Fibroblast of gingiva (primary cell): ENCODE results near the gene DUSP8.

Experiments
- DNase-seq: peaks from one replicate; pipeline ENCODE4 v3.0.0-alpha.2; 2011; ENCODE audit warnings: low read depth

The DUSP8 gene

DNA sequence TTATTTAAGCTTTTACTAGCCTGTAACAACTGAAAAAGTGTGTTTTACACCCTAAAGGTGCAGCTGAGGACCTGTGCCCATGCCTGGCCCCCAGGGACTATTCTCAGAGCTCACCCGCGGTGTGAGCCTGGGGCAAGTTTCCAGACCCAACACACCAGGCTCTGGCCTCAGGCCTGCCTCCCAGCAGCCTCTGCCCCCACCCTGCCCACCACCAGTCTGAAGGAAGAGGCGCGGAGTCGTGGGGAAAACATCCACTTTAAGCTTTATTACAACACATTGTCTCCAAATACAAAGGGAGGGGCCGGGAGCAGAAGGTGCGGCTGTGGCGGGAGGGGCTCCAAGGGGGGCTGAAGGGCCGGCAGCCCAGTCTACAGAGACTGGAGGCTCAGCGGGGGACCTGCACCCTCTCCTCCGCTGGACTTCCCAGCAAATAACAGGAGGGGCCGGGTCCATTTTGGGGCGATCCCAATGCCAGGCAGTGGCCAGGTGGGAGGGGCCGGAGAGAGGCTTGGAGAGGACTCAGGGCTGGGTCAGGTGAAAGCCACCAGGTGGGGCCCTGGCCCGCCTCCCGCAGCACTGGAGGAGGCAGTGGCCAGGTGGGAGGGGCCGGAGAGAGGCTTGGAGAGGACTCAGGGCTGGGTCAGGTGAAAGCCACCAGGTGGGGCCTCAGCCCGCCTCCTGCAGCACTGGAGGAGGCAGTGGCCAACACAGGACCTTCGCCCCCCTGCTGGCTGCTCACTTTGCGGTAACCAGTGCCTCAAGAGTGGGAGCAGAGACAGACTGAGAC is 18.1 kb downstream of the DUSP8 start:
- DNase-seq = no peak

DNA sequence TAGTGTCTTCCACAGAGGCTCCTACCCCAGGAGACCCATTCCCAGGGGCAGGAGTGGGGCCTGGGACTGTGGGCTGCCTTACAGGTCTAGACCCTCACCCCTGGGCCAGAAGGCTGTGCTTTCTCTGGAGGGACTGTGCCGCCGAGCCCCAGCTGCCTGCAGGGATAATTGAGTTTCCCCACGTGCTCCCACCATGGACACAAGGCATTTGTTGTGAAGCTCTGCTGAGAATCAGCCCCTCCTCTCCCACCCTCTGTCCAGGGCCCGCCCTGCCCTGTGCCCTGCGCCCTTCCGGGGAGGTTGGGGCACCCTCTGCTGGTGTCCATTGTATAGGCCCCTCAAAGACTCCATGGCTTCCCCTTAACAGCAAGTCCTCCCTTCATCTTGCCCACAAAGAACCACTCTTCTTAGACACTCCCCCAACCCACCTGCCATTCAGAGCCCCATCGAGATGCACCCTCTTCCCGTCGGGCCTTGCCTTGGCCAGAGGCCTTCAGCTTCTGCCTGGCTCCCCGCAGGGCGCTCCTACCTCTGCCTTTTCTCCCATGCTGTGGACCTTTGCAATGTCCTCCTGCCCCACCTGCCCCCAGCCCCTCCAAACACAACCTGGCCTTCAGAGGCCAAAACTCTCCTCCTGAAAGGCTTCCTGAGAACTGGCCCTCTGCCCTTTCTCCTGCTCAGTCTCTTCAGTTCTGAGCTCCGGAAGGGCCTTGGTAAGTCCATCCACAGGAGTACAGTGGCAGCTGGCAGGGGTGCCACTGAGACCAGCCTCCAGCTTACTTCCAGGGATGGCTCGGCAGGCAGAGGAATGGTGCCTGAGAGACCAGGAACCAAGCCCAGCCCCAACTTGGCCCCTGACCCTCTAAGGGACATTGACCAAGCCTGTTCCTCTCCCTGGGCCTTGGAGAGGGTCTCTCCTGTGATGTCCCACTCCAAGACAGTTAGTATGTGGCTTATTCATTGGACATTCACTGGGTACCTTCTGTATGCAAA is 22.4 kb downstream of the DUSP8 start:
- no peak for DNase-seq

DNA sequence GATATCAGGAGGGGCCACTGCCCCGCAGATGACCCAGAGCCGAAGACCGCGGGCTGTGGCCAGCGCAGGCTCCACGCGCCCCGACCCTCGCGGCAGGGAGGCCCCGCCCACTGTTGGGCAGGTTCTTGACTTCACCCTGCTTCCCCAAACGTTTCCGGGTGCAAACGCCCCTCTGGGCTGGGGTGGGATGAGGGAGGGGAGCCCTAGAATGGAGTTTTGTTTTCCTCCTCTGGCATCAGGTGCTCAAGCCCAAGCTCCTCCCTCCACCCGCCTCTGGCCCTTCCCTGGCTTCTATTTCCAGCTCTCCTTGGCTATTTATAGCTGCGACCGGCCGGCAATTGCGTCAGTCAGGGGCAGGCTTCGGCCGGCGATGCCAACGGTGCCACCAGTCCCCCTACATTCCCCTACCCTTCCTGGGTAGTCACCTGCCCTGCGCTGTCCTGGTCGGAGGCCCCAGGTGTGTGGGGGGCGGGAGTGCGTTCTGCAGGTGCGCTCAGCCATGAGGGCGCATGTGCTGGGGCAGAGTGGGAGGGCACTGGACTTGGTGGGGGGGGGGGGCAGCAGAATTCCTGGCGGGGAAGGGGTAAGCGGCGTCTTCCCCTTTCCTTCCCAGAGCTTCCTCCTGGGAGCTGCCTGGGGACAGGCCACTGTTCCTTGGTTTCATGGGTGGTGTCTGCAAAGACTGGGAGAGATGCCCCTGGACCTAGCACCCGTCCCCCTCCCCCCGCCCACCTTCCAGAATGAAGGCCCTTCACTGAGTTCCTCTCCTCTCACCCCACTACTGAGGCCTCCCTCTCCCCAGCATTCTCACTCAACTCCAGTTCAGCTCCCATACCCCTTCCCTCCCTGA is 23.6 kb downstream of the DUSP8 start:
- peak; percentile 40 for DNase-seq

DNA sequence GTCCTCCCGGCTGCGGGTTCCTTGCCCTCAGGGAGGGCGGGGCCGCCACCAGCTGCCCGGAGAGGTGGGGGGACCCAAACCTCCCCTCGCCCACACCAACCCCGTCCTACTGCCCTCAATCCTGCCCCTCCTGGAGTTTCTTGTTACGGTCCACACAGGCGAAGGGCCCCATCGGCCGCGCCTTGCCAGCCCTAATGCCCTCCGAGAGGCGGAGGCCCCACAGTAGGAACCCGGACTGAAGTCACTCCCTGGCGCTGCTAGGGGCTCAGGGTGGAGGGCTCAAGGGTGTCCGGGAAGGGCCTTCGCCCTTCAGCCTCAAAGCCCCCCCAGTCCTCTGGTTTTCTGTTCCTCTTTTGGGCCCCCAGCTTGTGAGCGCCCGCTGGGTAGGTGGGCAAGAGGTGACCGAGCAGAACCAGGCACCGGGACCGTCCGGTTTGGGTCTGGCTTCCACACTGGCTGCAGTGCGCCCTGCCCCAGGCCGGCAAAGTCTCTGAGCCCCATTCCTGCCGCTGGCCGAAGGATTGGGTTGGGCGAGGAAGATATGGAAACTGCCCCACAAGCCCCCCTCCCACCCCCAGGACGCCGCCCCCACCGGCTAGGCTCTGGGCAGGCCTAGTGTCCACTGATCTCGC is 24.5 kb downstream of the DUSP8 start:
- no peak for DNase-seq

DNA sequence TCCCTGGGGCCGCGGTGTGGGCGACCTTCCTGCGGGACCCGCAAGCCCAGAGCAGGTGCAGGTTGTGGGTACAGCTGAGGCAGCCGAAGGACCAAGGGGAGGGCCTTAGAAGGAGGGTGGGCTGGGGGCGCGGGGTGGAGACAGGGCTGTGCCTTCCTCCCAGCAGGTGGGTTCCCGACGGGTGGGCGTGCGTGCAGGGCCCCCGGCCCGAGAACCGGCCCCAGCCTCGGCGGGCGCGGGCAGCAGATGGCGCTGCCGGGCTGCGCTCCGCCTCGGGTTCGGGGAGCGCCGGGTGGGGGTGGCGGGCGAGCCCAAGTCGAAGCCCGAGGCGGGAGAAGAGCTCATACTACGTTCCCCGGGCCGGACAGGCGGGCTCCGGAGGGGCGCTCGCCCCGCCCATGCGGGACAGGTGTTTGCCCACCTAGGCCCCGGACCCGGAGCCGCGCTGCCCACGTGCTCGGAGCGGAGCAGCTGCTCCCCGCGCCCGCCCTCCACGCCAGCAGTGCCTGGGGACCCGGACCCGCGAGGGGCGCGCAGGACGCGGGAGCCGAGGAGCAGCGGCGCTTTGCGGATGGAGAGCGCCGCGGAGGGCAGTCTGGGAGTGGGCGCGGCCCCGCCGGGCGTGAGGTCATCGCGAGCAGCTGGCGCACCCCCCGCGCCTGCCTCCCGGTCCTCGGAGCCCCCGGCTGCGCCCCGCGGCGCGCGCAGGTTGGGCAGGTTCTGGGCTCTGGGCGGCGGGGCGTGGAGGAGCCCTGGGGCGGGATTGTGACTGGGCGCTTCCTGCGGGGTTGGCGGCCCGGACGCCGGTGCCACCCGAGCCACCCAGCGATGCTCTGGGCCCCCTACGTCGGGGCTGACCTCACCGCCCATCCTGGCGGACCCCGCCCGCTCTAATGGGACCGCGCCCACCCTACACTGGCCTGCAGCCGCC is 25.3 kb downstream of the DUSP8 start:
- no peak for DNase-seq

DNA sequence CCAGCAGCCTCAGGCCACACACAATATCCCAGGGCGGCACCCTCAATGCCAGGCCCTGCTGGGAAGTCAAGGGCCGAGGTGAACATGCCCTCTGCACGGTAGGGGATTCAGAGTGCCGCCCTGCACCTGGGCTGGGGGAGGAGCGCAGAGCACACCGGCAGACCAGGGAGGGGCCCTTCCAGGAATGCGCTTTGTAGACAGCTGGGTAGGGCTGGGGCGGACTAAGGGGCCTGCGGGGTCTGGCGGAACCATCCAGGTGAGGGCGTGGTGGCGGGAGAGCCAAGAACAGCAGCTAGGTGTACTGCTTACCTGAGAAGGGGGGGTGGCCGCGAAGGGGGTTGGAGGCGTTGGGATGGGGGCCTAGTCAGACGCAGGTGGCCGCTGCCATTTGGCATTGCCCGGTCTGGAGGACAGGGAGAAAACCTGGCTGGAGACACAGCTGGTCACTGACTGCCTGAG is 26.0 kb downstream of the DUSP8 start:
- no peak for DNase-seq

DNA sequence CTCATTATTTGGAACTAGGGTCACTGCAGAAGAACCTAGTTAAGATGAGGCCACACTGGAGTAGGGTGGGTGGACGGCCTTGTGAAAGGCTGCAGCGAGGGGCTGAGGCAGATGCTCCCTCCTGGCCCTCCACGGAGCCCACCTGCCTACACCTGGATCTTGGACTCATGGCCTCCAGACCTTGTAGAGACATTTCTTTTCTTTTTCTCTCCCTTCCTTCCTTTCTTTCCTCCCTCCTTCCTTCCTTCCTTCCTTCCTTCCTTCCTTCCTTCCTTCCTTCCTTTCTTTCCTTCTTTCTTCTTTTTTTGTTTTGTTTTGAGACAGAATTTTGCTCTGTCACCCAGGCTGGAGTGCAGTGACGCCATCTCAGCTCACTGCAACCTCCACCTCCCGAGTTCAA is 26.6 kb downstream of the DUSP8 start:
- no peak for DNase-seq

DNA sequence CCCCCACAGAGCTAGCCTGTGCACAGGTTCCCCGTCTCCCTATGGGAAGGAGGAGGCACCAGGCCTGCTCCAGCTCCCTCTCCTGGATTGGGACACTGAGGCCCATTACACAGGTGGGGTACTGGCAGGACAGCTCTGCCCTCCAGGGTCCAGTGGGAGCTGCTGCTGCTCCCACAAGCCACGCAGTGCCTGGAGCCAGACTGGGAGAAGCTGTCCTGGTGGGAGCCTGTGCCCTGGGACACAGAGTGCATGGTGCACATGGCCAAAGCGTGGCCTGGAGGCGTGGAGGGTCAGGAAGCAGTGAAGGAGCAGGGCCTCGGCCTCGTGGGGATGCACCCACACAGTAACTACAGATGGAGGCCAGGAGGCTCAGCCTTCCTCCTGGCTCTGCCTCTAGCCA is 27.5 kb downstream of the DUSP8 start:
- DNase-seq = no peak

DNA sequence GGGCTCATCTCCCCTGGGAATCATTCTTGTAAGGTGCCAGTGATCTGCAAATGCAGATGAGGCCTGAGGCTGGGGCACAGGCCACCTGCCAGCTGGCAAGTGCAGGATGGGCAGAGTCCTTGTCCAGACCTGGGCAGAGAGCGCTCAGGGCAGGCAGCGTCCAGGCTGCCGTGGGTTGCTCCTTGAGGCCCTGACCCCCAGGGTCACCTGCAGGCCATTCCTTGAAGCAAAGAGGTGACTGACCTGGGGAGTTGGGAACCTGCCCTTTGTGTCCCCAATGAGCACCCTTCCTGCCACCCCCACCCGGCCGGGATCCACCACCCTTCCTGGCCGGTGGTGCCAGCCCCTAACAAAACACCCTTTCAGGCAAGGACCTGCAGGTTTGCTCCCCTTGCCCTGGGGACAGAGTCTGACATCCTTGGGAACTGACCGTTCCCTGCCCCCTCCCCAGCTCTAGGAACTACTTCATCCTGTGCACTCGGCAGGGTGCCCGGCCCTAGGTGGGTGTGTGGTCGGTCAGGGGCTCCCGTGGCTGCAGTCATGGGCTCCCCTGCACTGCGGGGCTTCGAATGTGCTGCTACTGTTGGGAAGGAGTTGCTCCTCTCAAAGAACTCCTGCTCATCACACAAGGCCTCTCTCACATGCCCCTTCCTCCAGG is 28.3 kb downstream of the DUSP8 start:
- no peak for DNase-seq

DNA sequence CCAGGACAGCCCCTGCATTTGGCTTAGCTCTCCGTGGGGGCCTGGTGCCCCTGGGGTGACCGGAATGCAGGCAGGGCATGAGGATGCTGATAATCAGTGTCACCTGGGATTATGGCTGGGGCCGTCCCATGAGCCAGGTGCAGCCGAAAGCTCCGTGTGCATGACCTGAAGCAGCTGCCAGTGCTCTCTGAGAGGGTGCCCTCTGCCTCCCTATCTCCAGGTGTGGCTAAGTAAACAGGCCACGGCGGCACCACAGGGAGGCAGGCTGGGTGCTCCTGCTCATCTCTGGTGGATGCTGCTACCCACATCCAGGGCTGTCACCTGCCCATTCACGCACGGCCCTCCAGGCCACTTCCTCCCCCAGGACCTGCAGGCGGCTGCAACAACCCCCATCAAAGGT is 29.8 kb downstream of the DUSP8 start:
- DNase-seq = no peak

DNA sequence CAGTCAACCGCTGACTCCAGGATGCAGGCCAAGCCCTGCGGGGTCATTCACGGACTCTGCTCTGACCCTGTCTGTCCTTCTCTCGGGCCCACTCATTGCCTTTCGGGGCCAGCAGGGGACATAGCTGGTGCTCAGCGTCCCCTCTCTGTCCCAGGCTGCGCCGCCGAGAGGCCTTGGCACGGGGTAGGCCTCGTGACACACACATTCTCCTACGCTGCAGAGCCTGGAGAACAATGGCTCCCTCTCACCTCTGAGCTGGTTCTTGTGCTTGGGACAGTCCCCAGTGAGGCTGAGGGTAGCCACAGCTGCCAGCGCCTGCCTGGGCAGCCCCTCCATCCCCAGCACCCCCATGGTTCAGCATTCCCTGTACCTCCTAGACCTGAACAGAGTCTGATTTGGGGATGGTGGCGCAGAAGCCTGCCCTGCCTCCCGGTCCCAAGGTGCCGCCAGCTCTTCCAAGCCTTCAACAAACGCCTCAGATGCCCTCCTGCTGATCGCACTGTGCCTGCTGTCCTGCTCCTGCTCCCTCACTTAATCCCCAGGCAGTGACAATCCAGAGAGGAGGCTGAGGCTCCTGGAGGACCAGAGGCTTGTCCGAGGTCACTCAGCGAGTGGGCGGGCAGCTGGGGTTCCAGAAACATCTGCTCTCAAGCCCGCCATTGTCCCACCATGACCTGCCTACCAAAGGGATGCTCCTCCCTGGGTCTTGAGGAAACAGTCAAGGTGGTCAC is 30.4 kb downstream of the DUSP8 start:
- no peak for DNase-seq

DNA sequence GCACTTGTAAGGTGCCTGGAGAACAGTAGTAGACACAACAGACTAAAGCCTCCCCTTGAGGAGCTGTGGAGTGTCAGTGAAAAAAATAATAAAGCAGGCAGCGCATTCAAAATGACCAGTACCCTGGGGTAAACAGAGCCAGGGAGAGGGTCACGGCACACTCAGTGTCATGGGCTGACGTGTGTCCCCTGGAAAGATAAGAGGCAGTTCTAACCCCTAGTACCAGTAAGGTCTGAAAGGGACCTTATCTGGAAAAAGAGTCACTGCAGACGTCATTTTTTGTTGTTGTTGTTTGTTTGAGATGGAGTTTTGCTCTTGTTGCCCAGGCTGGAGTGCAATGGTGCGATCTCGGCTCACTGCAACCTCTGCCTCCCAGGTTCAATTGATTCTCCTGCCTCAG is 32.0 kb downstream of the DUSP8 start:
- DNase-seq = no peak

DNA sequence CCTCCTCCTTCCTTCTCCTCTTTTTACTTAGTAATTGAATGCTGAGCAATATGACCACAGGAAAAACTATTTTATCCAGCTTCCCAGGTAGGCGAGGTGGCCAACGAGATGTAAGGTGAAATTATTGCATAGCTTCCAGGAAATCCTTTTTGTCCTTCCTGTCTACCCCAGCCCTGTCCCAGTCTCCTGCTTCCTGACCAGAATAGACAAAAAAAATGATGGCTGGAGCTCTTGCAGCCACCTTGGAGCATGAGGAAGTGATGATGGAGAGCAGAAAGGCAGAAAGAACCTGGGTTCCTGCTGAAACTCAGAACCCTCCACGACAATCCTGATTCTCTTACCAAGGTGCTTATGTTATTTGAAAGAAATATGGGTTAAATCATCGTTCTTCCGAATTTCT is 33.9 kb downstream of the DUSP8 start:
- no peak for DNase-seq

DNA sequence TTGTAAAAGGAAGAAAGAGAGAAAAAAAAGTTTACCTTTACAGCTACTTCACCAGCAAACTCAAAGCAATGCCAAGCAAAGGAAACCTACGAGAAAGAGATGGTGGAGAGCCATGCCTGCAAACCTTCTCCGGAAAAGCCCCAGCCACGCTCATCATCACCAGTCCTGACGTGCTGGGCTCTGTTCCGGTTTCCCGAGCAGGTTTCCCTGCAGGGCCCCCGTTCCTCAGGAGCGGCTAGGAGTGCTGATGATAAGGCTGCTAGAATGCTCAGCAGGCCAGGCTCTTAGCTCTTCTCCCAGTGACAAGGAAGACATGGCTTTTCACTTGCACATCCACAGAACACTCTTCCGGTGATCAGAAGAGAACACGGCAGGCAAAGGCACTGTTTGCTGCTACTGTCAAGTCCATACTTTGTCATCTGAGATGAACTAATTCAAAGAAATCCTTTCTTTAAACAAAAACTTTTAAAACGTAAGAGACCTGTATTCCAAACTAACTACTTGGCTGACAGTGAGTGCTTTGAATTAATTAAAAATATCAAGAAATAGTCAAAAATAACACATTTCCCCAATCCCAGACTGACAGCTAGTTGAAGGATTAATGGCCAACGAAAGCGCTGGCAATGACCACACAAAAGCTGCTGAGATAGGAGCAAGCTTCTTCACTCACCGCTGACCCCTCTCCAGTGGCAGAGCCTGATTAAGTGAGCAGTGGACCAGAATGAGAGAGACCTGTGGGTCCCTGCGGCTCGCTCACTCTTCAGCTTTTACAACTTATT is 35.8 kb downstream of the DUSP8 start:
- DNase-seq = no peak

DNA sequence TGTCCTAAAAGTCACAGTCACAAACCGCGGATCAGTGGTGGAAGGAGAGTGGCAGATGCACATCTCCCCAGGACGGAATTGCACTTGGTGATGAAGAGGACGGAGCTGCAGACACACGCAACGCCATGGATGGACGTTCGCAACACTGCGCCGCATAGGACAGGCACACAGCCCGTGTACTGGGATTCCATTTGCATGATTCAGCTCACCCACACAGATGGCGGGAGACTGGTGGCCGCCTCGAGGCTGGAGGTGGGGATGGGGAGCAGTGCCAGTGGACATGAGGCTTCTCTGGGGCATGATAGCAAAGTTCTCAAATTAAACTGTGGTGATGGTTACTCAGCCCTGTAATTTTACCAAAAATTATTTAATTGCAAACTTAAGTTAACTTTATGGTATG is 37.4 kb downstream of the DUSP8 start:
- DNase-seq = no peak

DNA sequence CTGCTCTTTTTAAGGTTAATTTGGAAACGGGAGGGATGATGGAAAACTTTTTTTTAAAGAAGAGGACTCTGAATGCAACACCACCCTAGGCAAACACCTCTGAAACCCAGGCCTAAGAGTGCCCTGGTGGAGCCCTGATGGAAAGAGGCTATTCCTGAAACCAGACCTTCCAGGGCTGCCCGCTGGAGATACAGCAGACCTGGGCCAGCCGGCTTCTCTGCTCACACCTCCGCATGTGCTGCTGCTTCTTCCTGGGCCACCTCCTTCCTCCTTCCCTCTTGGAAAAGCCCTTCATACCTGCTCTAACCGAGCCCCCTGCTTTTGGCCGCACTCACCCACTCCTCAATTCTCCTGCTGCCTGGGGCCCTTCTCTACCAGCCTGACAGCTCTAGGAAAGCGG is 37.9 kb downstream of the DUSP8 start:
- no peak for DNase-seq

DNA sequence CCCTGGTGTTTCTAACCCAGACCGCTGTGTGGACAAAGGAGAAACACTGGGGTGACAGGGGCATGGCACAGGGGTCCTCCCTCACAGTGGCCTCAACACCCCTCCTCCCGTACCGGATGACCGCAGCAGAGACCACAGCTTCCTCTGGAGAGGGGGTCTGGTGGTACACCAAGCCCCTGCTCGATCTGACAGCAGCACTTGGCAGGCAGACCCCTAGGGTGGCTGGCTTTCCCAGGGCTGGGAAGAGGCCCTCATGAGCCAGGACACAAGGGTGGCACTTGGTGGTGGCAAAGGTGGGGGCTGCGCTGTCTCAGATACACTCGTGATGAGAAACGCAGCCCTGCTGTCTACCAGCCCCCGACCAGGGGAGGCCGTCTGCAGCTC is 38.7 kb downstream of the DUSP8 start:
- DNase-seq = no peak

DNA sequence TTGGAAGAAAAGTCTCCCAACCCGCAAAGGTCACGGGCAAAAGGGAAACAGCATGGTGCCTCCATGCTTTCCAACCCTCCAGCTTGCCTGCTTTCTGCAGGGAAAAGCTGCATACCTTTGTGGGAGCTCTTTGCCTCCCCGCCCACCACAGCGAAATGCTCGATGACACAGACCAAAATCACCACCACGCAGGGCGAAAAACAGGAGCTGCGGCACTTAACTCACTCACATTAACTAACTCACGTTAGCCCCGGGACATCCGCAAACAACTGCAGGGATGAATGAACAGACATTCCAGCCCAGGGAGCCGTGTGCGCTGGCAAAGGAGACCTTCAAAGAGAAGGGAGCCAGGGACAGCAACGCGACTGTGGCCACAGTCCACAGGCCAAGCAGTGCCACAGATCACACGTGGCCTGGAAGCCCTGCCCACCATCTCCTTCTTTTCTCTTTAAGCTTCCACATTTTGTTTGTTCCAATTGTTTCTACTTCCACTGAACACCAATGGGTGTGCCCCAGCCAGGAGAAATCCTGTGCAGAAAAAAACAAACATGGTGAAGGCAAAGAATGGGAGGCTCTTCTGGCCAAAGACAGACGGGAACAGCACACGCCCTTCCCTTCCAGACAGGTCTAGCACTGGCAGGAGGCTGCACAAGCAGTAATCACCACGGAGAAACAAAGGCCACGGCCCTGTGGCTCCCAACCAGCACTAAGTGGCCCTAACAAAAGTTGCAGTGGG is 39.3 kb downstream of the DUSP8 start:
- no peak for DNase-seq
